HepG2 (cell line): ENCODE data around the gene RHBDL1. TPM values are rescaled to one million over a fixed set of nuclear protein-coding genes. Genes with fewer than 3 reads are reported as not detected.

ENCODE experiments used
- ARID2 ChIP-seq: sonication (generic); formaldehyde crosslinking; IDR thresholded peaks from 2 replicates; pipeline ENCODE4 v1.8.1; 2022; ENCODE audit warnings: mild to moderate bottlenecking, missing genetic modification reagents, borderline replicate concordance
- ELF3 ChIP-seq: IDR thresholded peaks from 2 replicates; pipeline ENCODE4 v1.6.1; 2016; ENCODE audit warnings: missing genetic modification reagents, missing compliant biosample characterization
- FOXP1 ChIP-seq, 2 experiments: fragments of 450-650 bp in 1 of 2; IDR thresholded peaks; 2 replicates each; pipeline ENCODE4 v1.6.1; 2017 to 2018; ENCODE audit warnings: antibody characterized with exemption in 1 of 2
- IKZF4 ChIP-seq: sonication (generic); formaldehyde crosslinking; IDR thresholded peaks from 2 replicates; pipeline ENCODE4 v1.5.1; 2020; ENCODE audit warnings: borderline replicate concordance, mild to moderate bottlenecking, low read depth, missing genetic modification reagents; ENCODE audit errors: not compliant biosample characterization
- KDM2A ChIP-seq: sonication (generic); formaldehyde crosslinking; IDR thresholded peaks from 2 replicates; pipeline ENCODE4 v1.4.0; 2020; ENCODE audit warnings: low read depth, missing genetic modification reagents, borderline replicate concordance
- KLF11 ChIP-seq: IDR thresholded peaks from 2 replicates; pipeline ENCODE4 v1.6.1; 2016; ENCODE audit warnings: missing compliant biosample characterization
- NCOA5 ChIP-seq: sonication (generic); formaldehyde crosslinking; IDR thresholded peaks from 2 replicates; pipeline ENCODE4 v1.4.0; 2020; ENCODE audit warnings: missing genetic modification reagents
- NFE2L1 ChIP-seq: sonication (generic); formaldehyde crosslinking; IDR thresholded peaks from 2 replicates; pipeline ENCODE4 v1.4.0; 2020; ENCODE audit warnings: missing genetic modification reagents, mild to moderate bottlenecking, borderline replicate concordance
- NFKB2 ChIP-seq: sonication (generic); formaldehyde crosslinking; IDR thresholded peaks from 2 replicates; pipeline ENCODE4 v1.4.0; 2020; ENCODE audit warnings: missing genetic modification reagents, borderline replicate concordance
- NKX3-1 ChIP-seq: sonication (generic); formaldehyde crosslinking; IDR thresholded peaks from 2 replicates; pipeline ENCODE4 v1.5.0; 2020; ENCODE audit warnings: missing genetic modification reagents
- PHF20 ChIP-seq: sonication (generic); formaldehyde crosslinking; IDR thresholded peaks from 2 replicates; pipeline ENCODE4 v1.5.0; 2020; ENCODE audit warnings: mild to moderate bottlenecking, missing genetic modification reagents
- PRPF4 ChIP-seq: fragments of 200-400 bp; formaldehyde crosslinking; IDR thresholded peaks from 2 replicates; pipeline ENCODE4 v1.6.1; 2016; ENCODE audit warnings: low read length, low read depth; ENCODE audit not compliant: poor library complexity, severe bottlenecking
- SMAD9 ChIP-seq: sonication (generic); formaldehyde crosslinking; IDR thresholded peaks from 2 replicates; pipeline ENCODE4 v1.5.1; 2020; ENCODE audit warnings: mild to moderate bottlenecking, missing genetic modification reagents
- ZC3H13 ChIP-seq: sonication (generic); formaldehyde crosslinking; IDR thresholded peaks from 2 replicates; pipeline ENCODE4 v1.8.1; 2023; ENCODE audit warnings: mild to moderate bottlenecking, missing genetic modification reagents, moderate library complexity
- ZFP36 ChIP-seq: fragments of 150-350 bp; IDR thresholded peaks from 2 replicates; pipeline ENCODE4 v1.6.1; 2018; ENCODE audit warnings: borderline replicate concordance, low read length, low read depth; ENCODE audit not compliant: partially characterized antibody
- ZNF143 ChIP-seq: sonication (generic); formaldehyde crosslinking; IDR thresholded peaks from 2 replicates; pipeline ENCODE4 v1.4.0; 2020; ENCODE audit warnings: missing genetic modification reagents
- ZNF350 ChIP-seq: sonication (generic); formaldehyde crosslinking; IDR thresholded peaks from 2 replicates; pipeline ENCODE4 v1.4.0; 2020; ENCODE audit warnings: mild to moderate bottlenecking, low read depth, missing genetic modification reagents, borderline replicate concordance
- ZNF839 ChIP-seq: sonication (generic); formaldehyde crosslinking; IDR thresholded peaks from 2 replicates; pipeline ENCODE4 v1.4.0; 2020; ENCODE audit warnings: missing genetic modification reagents, mild to moderate bottlenecking, borderline replicate concordance
- polyA plus RNA-seq, 8 experiments: library from polyadenylated mRNA; depleted of rRNA in 3 of 8; stranded (reverse) in 7 of 8; unstranded in 1 of 8; fragments of >200 nt; fragmentation: Illumina TruSeq in 4 of 8; extraction: Trizol in 4 of 8; gene quantifications; 2 replicates each; pipeline versions ENCODE4 v1.2.1 to v1.2.3, GENCODE V29; 2011 to 2016; ENCODE audit warnings: low read depth in 4 of 8, missing spikeins in 1 of 8, mixed read lengths in 1 of 8; ENCODE audit not compliant: insufficient read depth in 1 of 8
- total RNA-seq, 5 experiments: library from RNA; depleted of rRNA; stranded (reverse); fragments of >200 nt; fragmentation: Illumina TruSeq; extraction: Trizol; gene quantifications; 2 replicates each; pipeline ENCODE4 v1.2.3, GENCODE V29; 2016; ENCODE audit warnings: low read depth in 1 of 5
- TF ChIP-seq, protein P1 (sequence below): IDR thresholded peaks from 2 replicates; pipeline ENCODE4 v1.6.1; 2016; ENCODE audit warnings: low read depth, control low read depth
- TF ChIP-seq, protein P2 (sequence below): sonication (generic); formaldehyde crosslinking; IDR thresholded peaks from 2 replicates; pipeline ENCODE4 v1.4.0; 2020; ENCODE audit warnings: low read depth, mild to moderate bottlenecking, missing genetic modification reagents
- TF ChIP-seq, protein P3 (sequence below): sonication (generic); formaldehyde crosslinking; IDR thresholded peaks from 2 replicates; pipeline ENCODE4 v1.9.0; 2021; ENCODE audit warnings: mild to moderate bottlenecking, missing genetic modification reagents

RHBDL1 gene
- total and polyA plus RNA-seq, 2 of the 13 experiments (the other 11 are each of a cell fraction or from before 2014, with no cell fraction given): 1.8 to 3.8 TPM

DNA sequence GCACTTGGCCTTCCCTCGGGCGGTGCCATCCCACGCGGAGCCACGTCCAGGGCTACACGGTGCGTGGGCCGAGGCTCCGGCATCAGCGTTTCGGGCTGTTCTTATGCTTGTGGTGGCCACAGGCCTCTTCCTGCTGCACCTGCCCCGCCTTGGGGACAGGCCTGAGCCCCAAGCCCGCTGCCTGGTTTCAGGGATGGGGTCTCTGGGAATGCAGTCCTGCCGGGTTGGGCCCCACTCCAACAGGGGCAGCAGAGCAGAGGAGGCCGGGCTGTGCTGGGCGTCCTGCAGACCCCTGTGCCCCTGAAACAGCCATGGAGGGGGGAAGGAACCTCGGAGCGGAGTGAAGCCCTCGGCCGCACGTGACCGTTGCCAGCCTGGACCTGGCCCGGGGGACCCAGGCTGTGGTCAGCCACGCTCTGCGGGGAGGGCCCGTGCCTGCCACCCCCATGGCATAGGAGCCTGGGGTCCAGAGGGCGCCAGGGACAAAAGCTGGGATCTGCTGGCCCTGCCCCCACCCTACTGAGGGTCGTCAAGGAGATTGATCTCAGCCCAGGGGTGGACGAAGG, 45.1 kb upstream of the RHBDL1 start (continued):
- TF ChIP-seq, protein P1, sequence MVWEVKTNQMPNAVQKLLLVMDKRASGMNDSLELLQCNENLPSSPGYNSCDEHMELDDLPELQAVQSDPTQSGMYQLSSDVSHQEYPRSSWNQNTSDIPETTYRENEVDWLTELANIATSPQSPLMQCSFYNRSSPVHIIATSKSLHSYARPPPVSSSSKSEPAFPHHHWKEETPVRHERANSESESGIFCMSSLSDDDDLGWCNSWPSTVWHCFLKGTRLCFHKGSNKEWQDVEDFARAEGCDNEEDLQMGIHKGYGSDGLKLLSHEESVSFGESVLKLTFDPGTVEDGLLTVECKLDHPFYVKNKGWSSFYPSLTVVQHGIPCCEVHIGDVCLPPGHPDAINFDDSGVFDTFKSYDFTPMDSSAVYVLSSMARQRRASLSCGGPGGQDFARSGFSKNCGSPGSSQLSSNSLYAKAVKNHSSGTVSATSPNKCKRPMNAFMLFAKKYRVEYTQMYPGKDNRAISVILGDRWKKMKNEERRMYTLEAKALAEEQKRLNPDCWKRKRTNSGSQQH (CRISPR knock-in tag): 0 out of 2 replicates have a peak, but pooled peaks have one; percentile 45
- TF ChIP-seq ZNF143 (no peak), KDM2A (CRISPR knock-in tag) (peak; percentile 59), NCOA5 (CRISPR knock-in tag) (0 out of 2 replicates have a peak, but pooled peaks have one; percentile 50), ZNF350 (CRISPR knock-in tag) (peak; percentile 49; the same call in 1 of the 2 replicates), KLF11 (CRISPR knock-in tag) (no peak), ZC3H13 (CRISPR knock-in tag) (no peak; the same call in 1 of the 2 replicates), IKZF4 (CRISPR knock-in tag) (no peak), NFKB2 (CRISPR knock-in tag) (peak; percentile 75; the same call in 1 of the 2 replicates), PHF20 (CRISPR knock-in tag) (no peak), NKX3-1 (peak; percentile 66; the same call in 1 of the 2 replicates), ELF3 (no peak), NFE2L1 (no peak), PRPF4 (no peak), SMAD9 (CRISPR knock-in tag) (no peak), ZNF839 (0 out of 2 replicates have a peak, but pooled peaks have one; percentile 10), ZFP36 (no peak), ARID2 (CRISPR knock-in tag) (no peak), FOXP1 (IDR thresholded peaks at IDR 0.05) (no peak), FOXP1 (CRISPR knock-in tag; IDR thresholded peaks at IDR 0.05) (no peak)
- TF ChIP-seq, protein P2, sequence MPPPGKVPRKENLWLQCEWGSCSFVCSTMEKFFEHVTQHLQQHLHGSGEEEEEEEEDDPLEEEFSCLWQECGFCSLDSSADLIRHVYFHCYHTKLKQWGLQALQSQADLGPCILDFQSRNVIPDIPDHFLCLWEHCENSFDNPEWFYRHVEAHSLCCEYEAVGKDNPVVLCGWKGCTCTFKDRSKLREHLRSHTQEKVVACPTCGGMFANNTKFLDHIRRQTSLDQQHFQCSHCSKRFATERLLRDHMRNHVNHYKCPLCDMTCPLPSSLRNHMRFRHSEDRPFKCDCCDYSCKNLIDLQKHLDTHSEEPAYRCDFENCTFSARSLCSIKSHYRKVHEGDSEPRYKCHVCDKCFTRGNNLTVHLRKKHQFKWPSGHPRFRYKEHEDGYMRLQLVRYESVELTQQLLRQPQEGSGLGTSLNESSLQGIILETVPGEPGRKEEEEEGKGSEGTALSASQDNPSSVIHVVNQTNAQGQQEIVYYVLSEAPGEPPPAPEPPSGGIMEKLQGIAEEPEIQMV: no peak
- TF ChIP-seq, protein P3, sequence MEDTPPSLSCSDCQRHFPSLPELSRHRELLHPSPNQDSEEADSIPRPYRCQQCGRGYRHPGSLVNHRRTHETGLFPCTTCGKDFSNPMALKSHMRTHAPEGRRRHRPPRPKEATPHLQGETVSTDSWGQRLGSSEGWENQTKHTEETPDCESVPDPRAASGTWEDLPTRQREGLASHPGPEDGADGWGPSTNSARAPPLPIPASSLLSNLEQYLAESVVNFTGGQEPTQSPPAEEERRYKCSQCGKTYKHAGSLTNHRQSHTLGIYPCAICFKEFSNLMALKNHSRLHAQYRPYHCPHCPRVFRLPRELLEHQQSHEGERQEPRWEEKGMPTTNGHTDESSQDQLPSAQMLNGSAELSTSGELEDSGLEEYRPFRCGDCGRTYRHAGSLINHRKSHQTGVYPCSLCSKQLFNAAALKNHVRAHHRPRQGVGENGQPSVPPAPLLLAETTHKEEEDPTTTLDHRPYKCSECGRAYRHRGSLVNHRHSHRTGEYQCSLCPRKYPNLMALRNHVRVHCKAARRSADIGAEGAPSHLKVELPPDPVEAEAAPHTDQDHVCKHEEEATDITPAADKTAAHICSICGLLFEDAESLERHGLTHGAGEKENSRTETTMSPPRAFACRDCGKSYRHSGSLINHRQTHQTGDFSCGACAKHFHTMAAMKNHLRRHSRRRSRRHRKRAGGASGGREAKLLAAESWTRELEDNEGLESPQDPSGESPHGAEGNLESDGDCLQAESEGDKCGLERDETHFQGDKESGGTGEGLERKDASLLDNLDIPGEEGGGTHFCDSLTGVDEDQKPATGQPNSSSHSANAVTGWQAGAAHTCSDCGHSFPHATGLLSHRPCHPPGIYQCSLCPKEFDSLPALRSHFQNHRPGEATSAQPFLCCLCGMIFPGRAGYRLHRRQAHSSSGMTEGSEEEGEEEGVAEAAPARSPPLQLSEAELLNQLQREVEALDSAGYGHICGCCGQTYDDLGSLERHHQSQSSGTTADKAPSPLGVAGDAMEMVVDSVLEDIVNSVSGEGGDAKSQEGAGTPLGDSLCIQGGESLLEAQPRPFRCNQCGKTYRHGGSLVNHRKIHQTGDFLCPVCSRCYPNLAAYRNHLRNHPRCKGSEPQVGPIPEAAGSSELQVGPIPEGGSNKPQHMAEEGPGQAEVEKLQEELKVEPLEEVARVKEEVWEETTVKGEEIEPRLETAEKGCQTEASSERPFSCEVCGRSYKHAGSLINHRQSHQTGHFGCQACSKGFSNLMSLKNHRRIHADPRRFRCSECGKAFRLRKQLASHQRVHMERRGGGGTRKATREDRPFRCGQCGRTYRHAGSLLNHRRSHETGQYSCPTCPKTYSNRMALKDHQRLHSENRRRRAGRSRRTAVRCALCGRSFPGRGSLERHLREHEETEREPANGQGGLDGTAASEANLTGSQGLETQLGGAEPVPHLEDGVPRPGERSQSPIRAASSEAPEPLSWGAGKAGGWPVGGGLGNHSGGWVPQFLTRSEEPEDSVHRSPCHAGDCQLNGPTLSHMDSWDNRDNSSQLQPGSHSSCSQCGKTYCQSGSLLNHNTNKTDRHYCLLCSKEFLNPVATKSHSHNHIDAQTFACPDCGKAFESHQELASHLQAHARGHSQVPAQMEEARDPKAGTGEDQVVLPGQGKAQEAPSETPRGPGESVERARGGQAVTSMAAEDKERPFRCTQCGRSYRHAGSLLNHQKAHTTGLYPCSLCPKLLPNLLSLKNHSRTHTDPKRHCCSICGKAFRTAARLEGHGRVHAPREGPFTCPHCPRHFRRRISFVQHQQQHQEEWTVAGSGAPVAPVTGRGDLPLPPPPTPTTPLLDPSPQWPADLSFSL (CRISPR knock-in tag): no peak
